ENCODE data around the gene NEK11.
"Not testable (repeated sequence)": the region's sequence is repeated elsewhere in the genome, so short reads cannot be mapped to it uniquely, and the experiment has no call there.

Gene NEK11

GRCh38 chr3:131371688-131372066 lies 345.0 kb downstream of the NEK11 start:
- DNase-seq: no peak

GRCh38 chr3:131374741-131375140 lies 348.1 kb downstream of the NEK11 start:
- DNase-seq: no peak

GRCh38 chr3:131380821-131381444 lies 354.3 kb downstream of the NEK11 start:
- DNase-seq: not testable (repeated sequence)

GRCh38 chr3:131381445-131382291 lies 355.0 kb downstream of the NEK11 start, which contains the start of gene NUDT16:
TSS of gene NUDT16 (plus strand) at chr3:131381774. CDS start at chr3:131381805, 31 bp downstream.
- DNase-seq: peak; percentile 84 to 92 (median 88)

GRCh38 chr3:131386429-131387165 lies 359.9 kb downstream of the NEK11 start:
- no peak for DNase-seq

- no peak for DNase-seq
These were observed 361.3 kb downstream of the NEK11 start for GRCh38 chr3:131387796-131388489.

- DNase-seq: no peak
These were observed 361.8 kb downstream of the NEK11 start for GRCh38 chr3:131388490-131388799.

GRCh38 chr3:131390331-131390730 lies 363.7 kb downstream of the NEK11 start:
- no peak for DNase-seq

GRCh38 chr3:131393051-131393450 lies 366.4 kb downstream of the NEK11 start:
- no peak for DNase-seq

- DNase-seq: no peak
These were observed 367.2 kb downstream of the NEK11 start for GRCh38 chr3:131393868-131394267.

- DNase-seq: no peak
These were observed 367.7 kb downstream of the NEK11 start for GRCh38 chr3:131394400-131394799.

GRCh38 chr3:131396170-131396569 lies 369.5 kb downstream of the NEK11 start:
- DNase-seq: no peak

GRCh38 chr3:131397889-131398288 lies 371.2 kb downstream of the NEK11 start:
- no peak for DNase-seq
